ENCODE measurements around the gene ZNF532. TPM values are rescaled to one million over a fixed set of nuclear protein-coding genes. Genes with fewer than 3 reads are reported as not detected.

Gene ZNF532
- total and polyA plus RNA-seq, 12 donors: 11.6 to 34.8 (median 22.6) TPM

GRCh38 chr18:58866773-58867150 is 2.1 kb downstream of the ZNF532 start:
- Histone ChIP-seq H3K4me3 (no peak overlapping the region), H3K9me3 (replicated peaks in 1 of 3) (no peaks in the 10 kb centered on the region), H3K4me1 (replicated peaks in 1 of 2) (peaks cover 5 to 39% of the 10 kb centered on the region in 2 donors), H3K27me3 (no peaks in the 10 kb centered on the region), H3K27ac (peak overlapping the region in 2 of 5 donors; percentile 47 to 59), H3K36me3 (replicated peaks in 1 of 2) (peaks cover 0 to 20% of the 10 kb centered on the region in 2 donors)
- no peak for DNase-seq
- intact Hi-C loops (cut with DNase I): no loop called here
- TF ChIP-seq CTCF (IDR thresholded peaks at IDR 0.05): no peak
- TF ChIP-seq POLR2A (IDR thresholded peaks at IDR 0.05): no peak
- WGBS, 4 donors: 77 to 85% (median 80%) methylated on average over 6 of the region's 6 CpGs

DNA sequence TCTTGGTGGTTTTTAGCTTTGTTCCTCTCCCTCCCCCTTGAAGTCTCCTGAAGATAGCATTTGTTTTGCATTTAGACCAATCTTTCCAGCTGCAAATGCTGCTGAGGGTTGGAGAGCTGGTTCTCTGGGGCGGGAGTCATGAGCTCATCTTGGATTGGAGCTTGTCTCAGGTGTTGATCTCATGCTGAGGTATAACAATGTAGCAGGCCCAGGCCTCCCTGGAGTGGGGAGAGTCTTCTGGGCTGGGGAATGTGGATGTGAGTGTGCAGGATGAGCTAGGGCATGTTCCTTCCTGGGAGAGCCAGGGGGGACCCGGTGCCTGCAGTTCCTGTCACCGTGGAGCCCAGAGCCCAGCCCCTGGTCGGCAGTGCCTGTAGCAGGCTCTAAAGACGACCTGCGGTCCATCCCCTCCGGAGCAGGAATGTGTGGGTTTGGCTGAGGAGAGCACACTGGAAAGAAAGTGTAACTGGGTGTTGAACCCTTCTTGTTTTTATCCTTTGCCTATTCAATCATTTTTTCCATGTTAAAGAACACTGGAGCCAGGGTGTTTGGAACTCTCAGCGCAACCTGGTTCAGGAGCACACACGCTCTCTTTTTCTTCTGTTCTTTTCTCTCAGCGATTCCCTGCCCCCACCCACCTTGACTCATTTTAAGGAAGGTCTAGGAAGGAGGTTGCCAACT is 2.7 kb downstream of the ZNF532 start:
- Histone ChIP-seq H3K27me3 (no peaks in the 10 kb centered on the region), H3K27ac (no peak overlapping the region), H3K4me1 (replicated peaks in 1 of 2) (peaks cover 5 to 35% of the 10 kb centered on the region in 2 donors), H3K36me3 (replicated peaks in 1 of 2) (peaks cover 0 to 26% of the 10 kb centered on the region in 2 donors), H3K4me3 (no peak overlapping the region), H3K9me3 (replicated peaks in 1 of 3) (no peaks in the 10 kb centered on the region)
- no peak for DNase-seq
- intact Hi-C loops (cut with DNase I): no loop called here
- 70 to 96% (median 79%) methylated on average over 8 to 10 of the region's 10 CpGs for WGBS, 4 donors
- TF ChIP-seq CTCF (IDR thresholded peaks at IDR 0.05) (no peak), POLR2A (IDR thresholded peaks at IDR 0.05) (no peak)

GRCh38 chr18:58868440-58868839 is 3.8 kb downstream of the ZNF532 start:
- intact Hi-C loops (cut with DNase I): no loop called here
- 81 to 99% (median 94%) methylated on average over 6 of the region's 6 CpGs for WGBS, 4 donors
- no peak overlapping the region for H3K4me3 ChIP-seq
- DNase-seq: no peak
- TF ChIP-seq POLR2A (IDR thresholded peaks at IDR 0.05) (no peak), CTCF (IDR thresholded peaks at IDR 0.05) (no peak)
- peaks cover 5 to 31% of the 10 kb centered on the region in 2 donors for H3K4me1 ChIP-seq (replicated peaks in 1 of 2)
- H3K9me3 ChIP-seq (replicated peaks in 1 of 3): no peaks in the 10 kb centered on the region
- peaks cover 0 to 27% of the 10 kb centered on the region in 2 donors for H3K36me3 ChIP-seq (replicated peaks in 1 of 2)
- no peak overlapping the region for H3K27ac ChIP-seq
- no peaks in the 10 kb centered on the region for H3K27me3 ChIP-seq

DNA sequence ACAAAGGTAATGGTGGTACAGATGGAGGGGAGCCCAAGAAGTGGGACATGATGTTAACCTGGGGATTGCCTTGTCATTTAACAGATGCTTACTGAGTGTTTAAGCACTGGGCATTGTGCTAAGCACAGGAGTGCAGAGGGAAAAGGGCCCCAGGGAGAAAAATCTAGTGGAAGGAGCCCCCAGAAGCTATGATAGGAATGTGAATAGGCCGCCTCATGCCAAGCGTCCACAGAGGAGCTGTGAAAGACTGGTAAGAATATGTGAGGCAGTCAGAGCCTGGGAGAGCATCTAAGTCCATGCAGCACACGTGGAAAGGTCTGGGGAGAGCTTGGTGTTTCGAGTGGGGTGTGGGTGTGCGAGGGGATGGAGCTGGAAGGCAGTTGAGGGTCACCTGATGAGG is 5.5 kb downstream of the ZNF532 start:
- peaks cover 0 to 31% of the 10 kb centered on the region in 2 donors for H3K4me1 ChIP-seq (replicated peaks in 1 of 2)
- TF ChIP-seq CTCF (IDR thresholded peaks at IDR 0.05): no peak
- TF ChIP-seq POLR2A (IDR thresholded peaks at IDR 0.05): no peak
- WGBS, 4 donors: 86 to 93% (median 88%) methylated on average over 5 of the region's 5 CpGs
- no peaks in the 10 kb centered on the region for H3K9me3 ChIP-seq (replicated peaks in 1 of 3)
- no peaks in the 10 kb centered on the region for H3K27me3 ChIP-seq
- no peak overlapping the region for H3K27ac ChIP-seq
- intact Hi-C loops (cut with DNase I): no loop called here
- no peak overlapping the region for H3K4me3 ChIP-seq
- H3K36me3 ChIP-seq (replicated peaks in 1 of 2): peaks cover 0 to 27% of the 10 kb centered on the region in 2 donors
- no peak for DNase-seq
